A549 treated with AZD9567 at 1 μM for 4 hours (cell line): ENCODE results near the gene USP36. TPM values are rescaled to one million over a fixed set of nuclear protein-coding genes. Genes with fewer than 3 reads are reported as not detected.

Experiments
- total RNA-seq: library from RNA; stranded (reverse); fragments of 200-300 nt; extraction: Qiagen RNA extraction; gene quantifications from 5 replicates; pipeline ENCODE4 v1.2.3, GENCODE V29; 2022; ENCODE audit not compliant: insufficient read depth

USP36 gene
- total RNA-seq, result 58.9 to 69.7 TPM (median 67.6 TPM) in 5 replicates

DNA sequence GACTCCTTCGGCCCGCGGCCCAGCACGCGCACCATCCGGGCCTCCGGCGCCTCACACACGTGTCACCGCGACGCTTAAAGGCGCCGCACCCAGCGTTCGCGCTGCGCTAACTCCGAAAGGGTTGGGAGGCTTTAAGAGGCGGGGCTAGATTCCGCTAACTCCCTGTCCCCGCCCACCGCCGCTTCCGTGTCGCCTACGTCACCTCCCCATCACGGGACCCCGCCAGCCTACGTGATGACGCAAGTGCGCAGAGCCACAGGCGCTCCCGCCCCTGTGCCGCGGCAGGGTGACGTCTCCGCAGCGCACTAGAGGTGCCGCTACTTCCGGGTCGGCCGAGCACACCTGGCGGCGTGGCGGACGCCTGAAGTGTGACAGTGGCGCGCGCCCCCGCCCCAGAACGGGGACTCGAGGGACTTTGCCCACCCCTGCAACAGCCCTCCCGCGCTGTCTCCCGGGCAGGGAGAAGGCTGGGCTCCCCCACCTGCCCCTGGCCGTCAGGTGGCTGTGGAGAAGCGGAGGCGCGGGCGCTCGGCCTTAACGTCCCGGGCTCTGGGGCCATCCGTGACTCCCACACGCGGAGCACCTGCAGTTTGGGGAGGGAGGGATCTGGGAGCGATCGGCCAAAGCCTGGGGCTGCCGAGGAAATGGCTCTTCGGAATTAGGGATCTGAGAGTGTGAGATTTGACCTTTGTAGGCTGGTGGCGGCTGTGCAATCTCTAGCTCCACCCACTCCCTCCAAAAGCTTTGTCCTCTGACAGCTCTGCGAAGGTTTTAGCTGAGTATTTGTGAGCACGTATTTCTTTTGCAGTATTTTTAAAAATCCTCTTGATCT lies at the start of gene USP36:
TSS of gene USP36 (minus strand) at position 35 of the 832 bp plus-strand sequence. CDS start 4,451 bp downstream, outside the sequence.

DNA sequence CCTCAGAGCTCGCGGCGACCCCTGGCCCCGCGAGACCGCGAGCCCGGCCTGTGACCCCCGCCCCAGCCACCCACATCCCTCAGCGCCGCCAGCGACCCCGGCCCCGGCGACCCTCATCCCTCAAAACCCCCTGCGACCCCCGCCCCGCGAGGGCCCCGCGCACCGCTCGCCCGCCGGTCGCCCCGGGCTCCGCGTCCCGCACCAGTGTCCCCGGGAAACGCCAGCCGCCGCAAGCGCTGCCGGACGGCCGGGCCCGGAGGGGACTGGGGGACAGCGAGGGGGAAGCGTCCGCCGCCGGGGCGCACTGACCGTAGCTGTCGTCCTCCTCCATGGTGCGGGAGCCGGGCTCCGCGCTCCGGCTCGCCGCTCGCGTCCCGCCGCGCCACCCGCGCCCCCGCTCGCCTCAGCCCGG lies 58.7 kb downstream of the USP36 start, which contains the start of gene CYTH1:
TSS of gene CYTH1 (minus strand) at position 381 of the 412 bp plus-strand sequence. CDS start at position 331, 50 bp downstream.

Other genes starting within 250 kb of the USP36 start
- gene CYTH1, start 58.5 kb downstream of the USP36 start, total RNA-seq, result 46.8 to 50.3 TPM (median 48.7 TPM) in 5 replicates
- 0.20 to 0.53 TPM (median 0.38 TPM) in 4 of 5 replicates, not detected in the other for gene CEP295NL, start 62.4 kb upstream of the USP36 start, total RNA-seq
- gene TIMP2, start 84.6 kb upstream of the USP36 start, total RNA-seq, result 187 to 223 TPM (median 207 TPM) in 5 replicates
- 65.0 to 82.5 TPM (median 70.4 TPM) in 5 replicates for gene LGALS3BP, start 139.1 kb upstream of the USP36 start, total RNA-seq
- 75.1 to 86.0 TPM (median 79.6 TPM) in 5 replicates for gene CANT1, start 168.9 kb upstream of the USP36 start, total RNA-seq
- gene C1QTNF1, start 183.4 kb upstream of the USP36 start, total RNA-seq, result 35.2 to 45.2 TPM (median 41.2 TPM) in 5 replicates
- 7.6 to 24.0 TPM (median 21.6 TPM) in 5 replicates for gene ENGASE, start 234.0 kb upstream of the USP36 start, total RNA-seq